ENCODE measurements around the gene PRADC1. TPM values are rescaled to one million over a fixed set of nuclear protein-coding genes. Genes with fewer than 3 reads are reported as not detected.

The PRADC1 gene
- total and polyA plus RNA-seq, 8 donors, result 8.5 to 23.3 (median 14.5) TPM

GRCh38 chr2:73259276-73259675, 26.2 kb upstream of the PRADC1 start:
- TF ChIP-seq, protein P1, sequence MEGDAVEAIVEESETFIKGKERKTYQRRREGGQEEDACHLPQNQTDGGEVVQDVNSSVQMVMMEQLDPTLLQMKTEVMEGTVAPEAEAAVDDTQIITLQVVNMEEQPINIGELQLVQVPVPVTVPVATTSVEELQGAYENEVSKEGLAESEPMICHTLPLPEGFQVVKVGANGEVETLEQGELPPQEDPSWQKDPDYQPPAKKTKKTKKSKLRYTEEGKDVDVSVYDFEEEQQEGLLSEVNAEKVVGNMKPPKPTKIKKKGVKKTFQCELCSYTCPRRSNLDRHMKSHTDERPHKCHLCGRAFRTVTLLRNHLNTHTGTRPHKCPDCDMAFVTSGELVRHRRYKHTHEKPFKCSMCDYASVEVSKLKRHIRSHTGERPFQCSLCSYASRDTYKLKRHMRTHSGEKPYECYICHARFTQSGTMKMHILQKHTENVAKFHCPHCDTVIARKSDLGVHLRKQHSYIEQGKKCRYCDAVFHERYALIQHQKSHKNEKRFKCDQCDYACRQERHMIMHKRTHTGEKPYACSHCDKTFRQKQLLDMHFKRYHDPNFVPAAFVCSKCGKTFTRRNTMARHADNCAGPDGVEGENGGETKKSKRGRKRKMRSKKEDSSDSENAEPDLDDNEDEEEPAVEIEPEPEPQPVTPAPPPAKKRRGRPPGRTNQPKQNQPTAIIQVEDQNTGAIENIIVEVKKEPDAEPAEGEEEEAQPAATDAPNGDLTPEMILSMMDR (IDR thresholded peaks at IDR 0.05), result no peak
- Histone ChIP-seq H3K9me3 (no peaks in the 10 kb centered on the region), H3K27me3 (no peaks in the 10 kb centered on the region), H3K36me3 (peaks cover 0 to 10% of the 10 kb centered on the region in 2 donors), H3K4me1 (no peaks in the 10 kb centered on the region), H3K4me3 (no peak overlapping the region), H3K27ac (no peak overlapping the region)
- DNase-seq, result no peak
- no peak for ATAC-seq
- intact Hi-C loops (cut with DNase I), result no loop called here

- no peaks in the 10 kb centered on the region for H3K4me1 ChIP-seq
- DNase-seq, result peak in 1 of 4 donors; percentile 59
- ATAC-seq, result no peak
- H3K27ac ChIP-seq, result no peak overlapping the region
- TF ChIP-seq, protein P1 (IDR thresholded peaks at IDR 0.05), result no peak
- peaks cover 0 to 14% of the 10 kb centered on the region in 2 donors for H3K36me3 ChIP-seq
- H3K9me3 ChIP-seq, result no peaks in the 10 kb centered on the region
- intact Hi-C loops (cut with DNase I), result no loop called here
- no peaks in the 10 kb centered on the region for H3K27me3 ChIP-seq
- H3K4me3 ChIP-seq, result no peak overlapping the region
Measured at GRCh38 chr2:73258913-73259215, 25.8 kb upstream of the PRADC1 start.

DNA sequence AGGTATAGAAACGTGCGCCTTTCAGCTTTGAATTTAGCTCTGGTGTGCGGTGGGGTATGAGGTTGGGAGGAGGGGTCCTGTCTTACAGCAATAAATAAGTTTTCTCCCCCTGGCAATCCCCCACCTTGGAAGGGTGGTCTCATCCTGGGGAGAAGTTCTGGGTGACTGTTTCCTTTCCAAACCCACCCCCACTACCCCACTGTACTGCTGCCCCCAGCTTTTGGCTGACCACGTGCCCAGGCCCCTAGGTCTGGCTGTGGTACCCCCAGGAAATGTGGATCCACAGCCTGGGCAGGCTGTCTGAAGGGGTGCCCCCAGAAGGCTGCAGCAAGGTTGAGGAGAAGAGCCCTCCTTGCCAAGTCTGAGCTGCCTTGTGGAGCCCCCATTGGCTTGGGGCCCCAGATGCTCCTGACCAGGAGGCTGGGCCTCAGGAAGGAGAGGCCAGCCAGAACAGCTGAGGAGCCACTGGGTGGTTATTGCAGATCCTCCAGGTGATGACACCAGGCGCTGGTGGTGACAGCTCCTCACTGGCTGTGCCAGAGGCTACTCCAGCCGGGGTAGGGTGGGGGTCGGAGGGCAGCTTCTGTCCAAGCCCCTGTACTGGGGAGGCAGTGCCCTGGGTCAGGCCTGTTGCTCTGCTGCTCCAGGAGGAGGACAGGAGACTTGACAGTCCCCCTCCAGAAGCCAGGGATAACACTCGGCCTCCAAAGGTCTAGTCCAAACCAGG, 25.3 kb upstream of the PRADC1 start:
- TF ChIP-seq, protein P1 (IDR thresholded peaks at IDR 0.05), result no peak
- H3K27me3 ChIP-seq, result no peaks in the 10 kb centered on the region

GRCh38 chr2:73257425-73258125, 24.5 kb upstream of the PRADC1 start:
- DNase-seq, result peak in 3 of 4 donors; percentile 8 to 82 (median 58)
- no peaks in the 10 kb centered on the region for H3K9me3 ChIP-seq
- no peak overlapping the region for H3K27ac ChIP-seq
- H3K27me3 ChIP-seq, result no peaks in the 10 kb centered on the region
- ATAC-seq, result no peak
- TF ChIP-seq, protein P1 (IDR thresholded peaks at IDR 0.05), result no peak
- intact Hi-C loops (cut with DNase I), result no loop called here
- H3K4me3 ChIP-seq, result no peak overlapping the region
- H3K4me1 ChIP-seq, result no peaks in the 10 kb centered on the region
- peaks cover 0 to 27% of the 10 kb centered on the region in 2 donors for H3K36me3 ChIP-seq

More for the DNA sequence above, 25.3 kb upstream of the PRADC1 start:
- DNase-seq (peak in 1 of 4 donors; percentile 59), ATAC-seq (no peak)
- H3K4me1 ChIP-seq, result no peaks in the 10 kb centered on the region
- H3K4me3 ChIP-seq, result no peak overlapping the region
- intact Hi-C loops (cut with DNase I), result no loop called here
- H3K27ac ChIP-seq, result no peak overlapping the region
- no peaks in the 10 kb centered on the region for H3K9me3 ChIP-seq
- H3K36me3 ChIP-seq, result peaks cover 0 to 19% of the 10 kb centered on the region in 2 donors

DNA sequence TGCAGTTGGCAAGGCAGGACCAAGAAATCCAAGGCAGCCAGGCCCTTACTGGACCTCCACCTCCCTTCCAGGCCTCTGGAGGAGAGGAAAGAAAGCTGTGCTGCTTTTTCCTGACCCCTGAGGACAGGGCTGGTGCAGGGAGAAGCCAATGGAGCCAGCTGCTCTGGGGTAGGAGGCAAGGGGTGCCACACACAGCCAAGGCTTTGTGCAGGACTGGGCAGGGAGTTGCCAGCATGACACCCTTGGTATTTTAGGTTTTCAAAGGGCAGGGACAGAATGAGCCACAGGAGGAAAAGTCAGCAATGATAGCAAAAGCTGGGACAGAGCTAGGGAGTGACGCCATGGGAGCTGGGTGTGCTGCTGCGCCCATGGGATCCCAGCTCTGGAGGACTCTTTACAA, 24.0 kb upstream of the PRADC1 start:
- DNase-seq, result no peak
- TF ChIP-seq, protein P1 (IDR thresholded peaks at IDR 0.05), result no peak
- no peak overlapping the region for H3K27ac ChIP-seq
- no peaks in the 10 kb centered on the region for H3K4me1 ChIP-seq
- no peaks in the 10 kb centered on the region for H3K27me3 ChIP-seq
- ATAC-seq, result no peak
- H3K9me3 ChIP-seq, result no peaks in the 10 kb centered on the region
- intact Hi-C loops (cut with DNase I), result no loop called here
- H3K4me3 ChIP-seq, result no peak overlapping the region
- H3K36me3 ChIP-seq, result peaks cover 0 to 33% of the 10 kb centered on the region in 2 donors
